HEK293 (cell line): ENCODE data around the gene SBF2.

Experiments used
- TCF7L2 ChIP-seq: IDR thresholded peaks from 2 replicates; pipeline ENCODE4 v1.6.1; 2011; ENCODE audit warnings: low read depth, mild to moderate bottlenecking, inconsistent platforms, low read length, moderate library complexity, borderline replicate concordance
- ZEB2 ChIP-seq: fragments of 450-650 bp; formaldehyde crosslinking; IDR thresholded peaks from 2 replicates; pipeline ENCODE4 v1.5.1; 2016; ENCODE audit warnings: missing biosample characterization, missing genetic modification characterization
- ZNF138 ChIP-seq: fragments of 450-650 bp; formaldehyde crosslinking; IDR thresholded peaks from 2 replicates; pipeline ENCODE4 v1.5.1; 2016; ENCODE audit warnings: missing biosample characterization, missing genetic modification characterization, borderline replicate concordance
- ZNF175 ChIP-seq: fragments of 450-650 bp; formaldehyde crosslinking; IDR thresholded peaks from 2 replicates; pipeline ENCODE4 v1.5.1; 2016; ENCODE audit warnings: missing biosample characterization, missing genetic modification characterization
- ZNF211 ChIP-seq: fragments of 450-650 bp; formaldehyde crosslinking; IDR thresholded peaks from 2 replicates; pipeline ENCODE4 v1.5.1; 2016; ENCODE audit warnings: low read depth, missing biosample characterization, missing genetic modification characterization
- ZNF416 ChIP-seq: fragments of 450-650 bp; formaldehyde crosslinking; IDR thresholded peaks from 2 replicates; pipeline ENCODE4 v1.5.1; 2016; ENCODE audit warnings: missing biosample characterization, missing genetic modification characterization
- ZNF501 ChIP-seq: fragments of 450-650 bp; formaldehyde crosslinking; IDR thresholded peaks from 2 replicates; pipeline ENCODE4 v1.5.1; 2016; ENCODE audit warnings: missing biosample characterization, missing genetic modification characterization
- ZNF558 ChIP-seq: fragments of 450-650 bp; formaldehyde crosslinking; IDR thresholded peaks from 2 replicates; pipeline ENCODE4 v1.5.1; 2016; ENCODE audit warnings: missing biosample characterization, missing genetic modification characterization
- TF ChIP-seq, protein P1 (sequence below): sonication (generic); formaldehyde crosslinking; IDR thresholded peaks from 2 replicates; pipeline ENCODE4 v1.8.1; 2022; ENCODE audit warnings: mild to moderate bottlenecking, moderate library complexity, missing genetic modification reagents
- TF ChIP-seq, protein P2 (sequence below): fragments of 450-650 bp; formaldehyde crosslinking; IDR thresholded peaks from 2 replicates; pipeline ENCODE4 v1.5.1; 2017; ENCODE audit warnings: missing biosample characterization, missing genetic modification characterization
- TF ChIP-seq, protein P3 (sequence below): fragments of 450-650 bp; formaldehyde crosslinking; IDR thresholded peaks from 2 replicates; pipeline ENCODE4 v1.5.1; 2016; ENCODE audit warnings: missing biosample characterization, missing genetic modification characterization

DNA sequence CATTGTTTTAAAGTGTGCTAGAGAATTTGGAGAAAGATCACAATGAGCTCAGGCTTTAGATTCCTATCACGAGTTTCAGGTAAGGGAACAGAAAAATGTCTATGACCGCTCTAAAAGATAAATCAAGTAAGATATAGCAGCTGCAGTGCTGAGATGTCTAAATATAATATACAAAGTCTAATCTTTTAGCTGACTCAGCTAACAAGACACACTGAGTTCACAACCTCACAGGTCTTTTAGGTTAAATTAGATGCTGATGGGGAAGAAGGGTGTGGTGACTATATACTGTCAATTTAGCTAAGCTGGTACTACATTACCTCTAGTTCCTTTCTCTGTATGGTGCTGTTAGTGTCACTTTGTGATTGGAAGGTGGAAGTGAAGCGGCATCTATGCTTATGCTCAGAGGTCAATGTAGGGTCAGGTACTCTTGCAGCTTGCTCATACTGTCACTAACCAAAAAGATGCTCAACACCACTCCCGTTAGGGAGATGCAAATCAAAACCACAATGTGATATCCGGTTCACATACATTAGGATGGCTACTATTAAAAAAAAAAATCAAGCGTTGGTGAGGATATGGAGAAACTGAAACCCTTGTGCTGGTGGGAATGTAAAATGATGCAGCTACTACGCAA, 346.7 kb downstream of the SBF2 start:
- TF ChIP-seq ZNF501 (tag by site-specific recombination): no peak
- TF ChIP-seq ZNF558 (tag by site-specific recombination): no peak
- TF ChIP-seq, protein P1, sequence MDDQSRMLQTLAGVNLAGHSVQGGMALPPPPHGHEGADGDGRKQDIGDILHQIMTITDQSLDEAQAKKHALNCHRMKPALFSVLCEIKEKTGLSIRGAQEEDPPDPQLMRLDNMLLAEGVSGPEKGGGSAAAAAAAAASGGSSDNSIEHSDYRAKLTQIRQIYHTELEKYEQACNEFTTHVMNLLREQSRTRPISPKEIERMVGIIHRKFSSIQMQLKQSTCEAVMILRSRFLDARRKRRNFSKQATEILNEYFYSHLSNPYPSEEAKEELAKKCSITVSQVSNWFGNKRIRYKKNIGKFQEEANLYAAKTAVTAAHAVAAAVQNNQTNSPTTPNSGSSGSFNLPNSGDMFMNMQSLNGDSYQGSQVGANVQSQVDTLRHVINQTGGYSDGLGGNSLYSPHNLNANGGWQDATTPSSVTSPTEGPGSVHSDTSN (CRISPR knock-in tag): no peak
- TF ChIP-seq TCF7L2: no peak
- TF ChIP-seq, protein P2, sequence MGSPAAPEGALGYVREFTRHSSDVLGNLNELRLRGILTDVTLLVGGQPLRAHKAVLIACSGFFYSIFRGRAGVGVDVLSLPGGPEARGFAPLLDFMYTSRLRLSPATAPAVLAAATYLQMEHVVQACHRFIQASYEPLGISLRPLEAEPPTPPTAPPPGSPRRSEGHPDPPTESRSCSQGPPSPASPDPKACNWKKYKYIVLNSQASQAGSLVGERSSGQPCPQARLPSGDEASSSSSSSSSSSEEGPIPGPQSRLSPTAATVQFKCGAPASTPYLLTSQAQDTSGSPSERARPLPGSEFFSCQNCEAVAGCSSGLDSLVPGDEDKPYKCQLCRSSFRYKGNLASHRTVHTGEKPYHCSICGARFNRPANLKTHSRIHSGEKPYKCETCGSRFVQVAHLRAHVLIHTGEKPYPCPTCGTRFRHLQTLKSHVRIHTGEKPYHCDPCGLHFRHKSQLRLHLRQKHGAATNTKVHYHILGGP: no peak
- TF ChIP-seq ZNF211: no peak
- no peak for TF ChIP-seq ZNF138 (tag by site-specific recombination)
- TF ChIP-seq ZEB2 (tag by site-specific recombination): no peak
- TF ChIP-seq ZNF175 (tag by site-specific recombination): no peak
- TF ChIP-seq ZNF416 (tag by site-specific recombination): no peak
- TF ChIP-seq, protein P3, sequence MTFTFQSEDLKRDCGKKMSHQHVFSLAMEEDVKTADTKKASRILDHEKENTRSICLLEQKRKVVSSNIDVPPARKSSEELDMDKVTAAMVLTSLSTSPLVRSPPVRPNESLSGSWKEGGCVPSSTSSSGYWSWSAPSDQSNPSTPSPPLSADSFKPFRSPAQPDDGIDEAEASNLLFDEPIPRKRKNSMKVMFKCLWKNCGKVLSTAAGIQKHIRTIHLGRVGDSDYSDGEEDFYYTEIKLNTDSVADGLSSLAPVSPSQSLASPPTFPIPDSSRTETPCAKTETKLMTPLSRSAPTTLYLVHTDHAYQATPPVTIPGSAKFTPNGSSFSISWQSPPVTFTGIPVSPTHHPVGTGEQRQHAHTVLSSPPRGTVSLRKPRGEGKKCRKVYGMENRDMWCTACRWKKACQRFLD: no peak
